Cardiac muscle cell (in vitro differentiated cells and primary cell): ENCODE results near the gene GYS2. TPM values are rescaled to one million over a fixed set of nuclear protein-coding genes. Genes with fewer than 3 reads are reported as not detected.
A peak's percentile ranks its signal among the peaks of the same experiment; 100 is the strongest.
"Not testable (repeated sequence)": the region's sequence is repeated elsewhere in the genome, so short reads cannot be mapped to it uniquely, and the experiment has no call there.

ENCODE experiments used
- DNase-seq, 2 donors: peaks; one replicate each; pipeline versions ENCODE4 v3.0.0 to v3.0.0-alpha.2; 2010 to 2017; ENCODE audit warnings: low read depth in 1 of 2, low spot score in 1 of 2
- H3K27ac ChIP-seq: fragments of 200-600 bp; sonication (generic); 2 replicates; pipeline ENCODE4 v1.5.1; 2016
- H3K27me3 ChIP-seq: fragments of 200-600 bp; sonication (generic); 2 replicates; pipeline ENCODE4 v1.6.0; 2016; ENCODE audit warnings: control low read depth
- H3K36me3 ChIP-seq: fragments of 200-600 bp; sonication (generic); 2 replicates; pipeline ENCODE4 v1.5.1; 2016; ENCODE audit warnings: control low read depth
- H3K4me1 ChIP-seq: fragments of 200-600 bp; sonication (generic); 2 replicates; pipeline ENCODE4 v1.8.1; 2017; ENCODE audit warnings: low read depth, mild to moderate bottlenecking, mixed run types
- H3K4me3 ChIP-seq: fragments of 200-600 bp; sonication (generic); 2 replicates; pipeline ENCODE4 v1.5.1; 2016; ENCODE audit warnings: mild to moderate bottlenecking
- H3K9me3 ChIP-seq: fragments of 200-600 bp; sonication (generic); 2 replicates; pipeline ENCODE4 v1.5.1; 2017; ENCODE audit warnings: low read depth, mild to moderate bottlenecking, control low read depth
- polyA plus RNA-seq: library from polyadenylated mRNA; unstranded; fragments of >200 nt; fragmentation: Nextera tagmentation; extraction: Ambion mirVana; gene quantifications from 2 replicates; pipeline ENCODE4 v1.2.1, GENCODE V29; 2016
- total RNA-seq: library from RNA; depleted of rRNA; stranded (reverse); fragments of >200 nt; gene quantifications from 2 replicates; pipeline ENCODE4 v1.2.3, GENCODE V29; 2016
- TF ChIP-seq, protein P1 (sequence below): IDR thresholded peaks from 2 replicates; pipeline ENCODE4 v1.5.1; 2012; ENCODE audit warnings: low read depth, mild to moderate bottlenecking, low read length

Gene GYS2
- total and polyA plus RNA-seq, 2 experiments from 2014 or later, result not detected

DNA sequence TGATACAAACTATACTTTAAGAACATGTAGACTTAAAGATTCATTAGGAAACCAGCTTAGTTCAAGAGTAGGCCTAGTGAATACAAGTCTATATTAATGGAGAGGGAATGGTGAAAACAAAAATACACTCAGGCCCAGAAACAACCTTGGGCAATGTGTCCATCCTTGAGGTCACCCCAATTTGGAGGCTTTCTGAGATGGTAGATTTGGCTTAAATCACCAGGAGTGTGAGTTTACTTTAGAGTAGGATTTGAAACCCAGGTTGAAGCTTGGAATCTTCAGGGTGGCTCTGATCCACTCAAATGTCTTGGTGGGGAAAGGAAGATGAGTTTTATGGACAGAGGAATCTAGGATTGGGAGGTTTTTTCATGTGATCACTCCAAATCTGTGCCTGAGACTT, 42.5 kb upstream of the GYS2 start:
- Histone ChIP-seq H3K36me3 (peaks cover 76% of the 10 kb centered on the region), H3K27me3 (no peaks in the 10 kb centered on the region), H3K4me3 (no peak overlapping the region), H3K4me1 (no peaks in the 10 kb centered on the region), H3K27ac (peak overlapping the region; percentile 1), H3K9me3 (no peaks in the 10 kb centered on the region)
- TF ChIP-seq, protein P1, sequence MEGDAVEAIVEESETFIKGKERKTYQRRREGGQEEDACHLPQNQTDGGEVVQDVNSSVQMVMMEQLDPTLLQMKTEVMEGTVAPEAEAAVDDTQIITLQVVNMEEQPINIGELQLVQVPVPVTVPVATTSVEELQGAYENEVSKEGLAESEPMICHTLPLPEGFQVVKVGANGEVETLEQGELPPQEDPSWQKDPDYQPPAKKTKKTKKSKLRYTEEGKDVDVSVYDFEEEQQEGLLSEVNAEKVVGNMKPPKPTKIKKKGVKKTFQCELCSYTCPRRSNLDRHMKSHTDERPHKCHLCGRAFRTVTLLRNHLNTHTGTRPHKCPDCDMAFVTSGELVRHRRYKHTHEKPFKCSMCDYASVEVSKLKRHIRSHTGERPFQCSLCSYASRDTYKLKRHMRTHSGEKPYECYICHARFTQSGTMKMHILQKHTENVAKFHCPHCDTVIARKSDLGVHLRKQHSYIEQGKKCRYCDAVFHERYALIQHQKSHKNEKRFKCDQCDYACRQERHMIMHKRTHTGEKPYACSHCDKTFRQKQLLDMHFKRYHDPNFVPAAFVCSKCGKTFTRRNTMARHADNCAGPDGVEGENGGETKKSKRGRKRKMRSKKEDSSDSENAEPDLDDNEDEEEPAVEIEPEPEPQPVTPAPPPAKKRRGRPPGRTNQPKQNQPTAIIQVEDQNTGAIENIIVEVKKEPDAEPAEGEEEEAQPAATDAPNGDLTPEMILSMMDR, result no peak
- DNase-seq, result no peak

DNA sequence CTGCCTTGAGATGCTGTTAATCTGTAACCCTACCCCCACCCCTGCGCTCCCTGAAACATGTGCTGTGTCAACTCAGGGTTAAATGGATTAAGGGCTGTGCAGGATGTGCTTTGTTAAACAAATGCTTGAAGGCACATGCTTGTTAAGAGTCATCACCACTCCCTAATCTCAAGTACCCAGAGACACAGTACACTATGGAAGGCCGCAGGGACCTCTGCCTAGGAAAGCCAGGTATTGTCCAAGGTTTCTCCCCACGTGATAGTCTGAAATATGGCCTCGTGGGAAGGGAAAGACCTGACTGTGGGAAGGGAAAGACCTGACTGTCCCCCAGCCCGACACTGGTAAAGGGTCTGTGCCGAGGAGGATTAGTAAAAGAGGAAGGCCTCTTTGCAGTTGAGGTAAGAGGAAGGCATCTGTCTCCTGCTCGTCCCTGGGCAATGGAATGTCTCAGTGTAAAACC, 40.4 kb upstream of the GYS2 start:
- DNase-seq, H3K27me3 ChIP-seq, H3K4me1 ChIP-seq, H3K4me3 ChIP-seq, H3K27ac ChIP-seq, H3K9me3 ChIP-seq: not testable (repeated sequence)
- peaks cover 77% of the 10 kb centered on the region for H3K36me3 ChIP-seq

DNA sequence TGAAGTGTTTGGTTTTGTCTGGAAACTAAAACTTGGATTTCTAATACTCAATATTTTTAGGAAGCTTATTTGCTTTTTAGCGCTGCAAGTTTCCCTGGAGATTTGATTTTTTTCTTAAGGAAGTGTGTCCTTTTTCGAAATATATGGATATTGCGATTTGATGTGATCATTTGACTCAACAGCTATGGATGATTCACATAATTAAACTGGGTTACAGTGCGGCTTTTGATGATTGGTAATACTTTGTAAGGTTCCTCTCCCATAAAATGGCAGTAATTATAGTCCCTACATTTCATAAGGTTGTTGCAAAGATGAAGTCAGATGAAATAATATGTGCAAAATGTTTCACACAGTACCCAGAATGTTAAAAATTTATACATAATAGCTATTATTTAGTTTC, 39.9 kb upstream of the GYS2 start:
- H3K36me3 ChIP-seq, result peaks cover 81% of the 10 kb centered on the region
- TF ChIP-seq, protein P1, result no peak
- H3K4me1 ChIP-seq, result no peaks in the 10 kb centered on the region
- no peaks in the 10 kb centered on the region for H3K27me3 ChIP-seq
- H3K4me3 ChIP-seq, result no peak overlapping the region
- no peaks in the 10 kb centered on the region for H3K9me3 ChIP-seq
- no peak overlapping the region for H3K27ac ChIP-seq
- DNase-seq, result no peak

DNA sequence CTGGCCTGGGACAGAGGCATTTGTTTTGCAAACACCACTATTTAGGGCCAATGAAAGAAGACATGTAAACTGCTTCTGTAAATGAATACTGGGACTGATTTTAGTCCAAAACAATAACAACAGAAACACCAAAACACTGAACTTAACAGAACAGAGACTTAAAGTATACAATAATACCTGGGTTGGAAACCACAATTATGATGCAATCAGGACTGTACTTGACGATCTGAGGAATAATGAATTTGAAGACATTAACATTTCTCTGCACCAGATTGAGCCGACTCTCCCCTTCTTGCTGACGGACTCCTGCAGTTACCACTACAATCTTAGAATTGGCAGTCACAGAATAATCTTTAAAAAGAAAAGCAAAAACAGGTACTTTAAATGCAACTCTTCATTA, 39.1 kb upstream of the GYS2 start:
- Histone ChIP-seq H3K4me1 (no peaks in the 10 kb centered on the region), H3K36me3 (peaks cover 75% of the 10 kb centered on the region), H3K27me3 (no peaks in the 10 kb centered on the region), H3K4me3 (no peak overlapping the region), H3K27ac (no peak overlapping the region), H3K9me3 (no peaks in the 10 kb centered on the region)
- TF ChIP-seq, protein P1, result no peak
- no peak for DNase-seq

DNA sequence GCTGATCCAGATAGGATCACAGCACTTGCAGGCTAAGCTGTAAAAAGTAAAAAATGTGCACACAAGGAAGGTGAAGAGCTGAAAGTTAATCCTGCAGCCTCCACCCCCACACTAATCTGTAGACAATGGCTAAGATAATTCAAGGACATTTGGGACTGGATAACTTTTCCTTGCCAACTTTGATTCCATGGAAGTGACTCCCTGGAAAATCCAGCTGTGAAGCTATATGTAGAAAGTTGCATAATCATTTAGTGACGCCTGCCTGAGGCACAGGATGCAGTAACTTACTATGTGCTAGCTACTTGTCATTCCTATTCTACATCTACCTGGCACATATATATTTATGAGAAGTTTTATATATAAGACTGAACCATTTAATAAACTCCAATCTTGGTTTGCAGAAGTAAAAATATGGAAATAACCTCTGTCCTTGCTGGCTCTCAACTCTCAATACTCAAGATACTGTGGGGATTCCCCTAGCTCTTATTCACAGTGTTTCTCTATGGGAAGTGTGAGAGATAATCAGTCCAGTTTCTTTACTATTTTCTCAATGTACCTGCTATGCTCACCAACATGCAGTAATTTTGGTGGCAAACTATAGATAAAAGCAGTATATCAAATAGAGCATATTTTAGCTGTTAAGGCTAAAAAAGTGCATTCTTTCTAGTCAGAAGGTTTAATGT, 38.2 kb upstream of the GYS2 start:
- TF ChIP-seq, protein P1, result no peak
- DNase-seq, result peak in 1 of 2 donors; percentile 59
- Histone ChIP-seq H3K4me1 (no peaks in the 10 kb centered on the region), H3K9me3 (no peaks in the 10 kb centered on the region), H3K27me3 (no peaks in the 10 kb centered on the region), H3K27ac (peak overlapping the region; percentile 45), H3K4me3 (no peak overlapping the region), H3K36me3 (peaks cover 78% of the 10 kb centered on the region)

DNA sequence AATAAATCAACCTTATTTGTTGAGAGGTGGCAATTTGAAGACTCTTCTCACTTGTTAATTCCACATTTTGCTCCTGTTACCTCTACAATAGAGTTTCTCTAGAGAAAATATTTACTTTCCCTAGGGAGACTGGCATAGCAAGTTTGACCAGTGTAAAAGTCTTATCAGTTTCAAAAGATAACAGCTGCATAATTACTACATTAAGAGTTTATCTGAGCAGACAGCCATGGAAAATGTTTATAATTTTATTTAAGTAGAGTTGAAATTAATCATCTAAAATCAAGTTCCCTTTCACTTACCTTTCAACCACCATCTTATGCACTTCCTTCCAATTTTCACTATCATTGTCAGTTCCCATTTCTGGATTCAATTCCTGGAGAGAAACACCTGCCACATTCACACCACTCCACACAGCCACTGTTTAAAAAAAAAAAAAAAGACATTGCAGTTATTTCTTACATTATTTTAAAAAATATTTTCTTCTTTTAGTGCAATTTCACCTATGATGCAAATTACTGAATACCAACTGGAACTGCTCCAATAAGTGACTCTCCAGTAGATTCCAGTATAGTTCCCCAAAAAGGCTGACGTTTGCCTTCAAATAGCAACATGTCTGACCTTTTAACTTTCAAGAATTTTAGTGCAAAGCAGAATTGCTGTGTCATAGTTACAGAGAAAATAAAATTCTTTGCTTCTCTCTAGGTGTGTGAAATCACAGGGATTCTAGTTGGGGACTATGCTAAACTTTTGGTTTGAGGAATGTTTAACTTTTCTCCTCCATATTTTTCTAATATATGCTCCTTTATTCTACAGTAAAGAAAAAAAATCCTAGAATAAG, 33.6 kb upstream of the GYS2 start:
- Histone ChIP-seq H3K4me1 (no peaks in the 10 kb centered on the region), H3K27ac (peak overlapping the region; percentile 31), H3K27me3 (no peaks in the 10 kb centered on the region), H3K36me3 (peaks cover 83% of the 10 kb centered on the region), H3K4me3 (no peak overlapping the region), H3K9me3 (no peaks in the 10 kb centered on the region)
- peak in 1 of 2 donors; percentile 48 for DNase-seq
- TF ChIP-seq, protein P1, result no peak
